Left hindlimb (tissue), 1 donor: ENCODE results near the gene NUP188.

ENCODE experiments used
- DNase-seq: peaks from one replicate; pipeline ENCODE4 v3.0.0-alpha.2; 2018

Gene NUP188, protein sequence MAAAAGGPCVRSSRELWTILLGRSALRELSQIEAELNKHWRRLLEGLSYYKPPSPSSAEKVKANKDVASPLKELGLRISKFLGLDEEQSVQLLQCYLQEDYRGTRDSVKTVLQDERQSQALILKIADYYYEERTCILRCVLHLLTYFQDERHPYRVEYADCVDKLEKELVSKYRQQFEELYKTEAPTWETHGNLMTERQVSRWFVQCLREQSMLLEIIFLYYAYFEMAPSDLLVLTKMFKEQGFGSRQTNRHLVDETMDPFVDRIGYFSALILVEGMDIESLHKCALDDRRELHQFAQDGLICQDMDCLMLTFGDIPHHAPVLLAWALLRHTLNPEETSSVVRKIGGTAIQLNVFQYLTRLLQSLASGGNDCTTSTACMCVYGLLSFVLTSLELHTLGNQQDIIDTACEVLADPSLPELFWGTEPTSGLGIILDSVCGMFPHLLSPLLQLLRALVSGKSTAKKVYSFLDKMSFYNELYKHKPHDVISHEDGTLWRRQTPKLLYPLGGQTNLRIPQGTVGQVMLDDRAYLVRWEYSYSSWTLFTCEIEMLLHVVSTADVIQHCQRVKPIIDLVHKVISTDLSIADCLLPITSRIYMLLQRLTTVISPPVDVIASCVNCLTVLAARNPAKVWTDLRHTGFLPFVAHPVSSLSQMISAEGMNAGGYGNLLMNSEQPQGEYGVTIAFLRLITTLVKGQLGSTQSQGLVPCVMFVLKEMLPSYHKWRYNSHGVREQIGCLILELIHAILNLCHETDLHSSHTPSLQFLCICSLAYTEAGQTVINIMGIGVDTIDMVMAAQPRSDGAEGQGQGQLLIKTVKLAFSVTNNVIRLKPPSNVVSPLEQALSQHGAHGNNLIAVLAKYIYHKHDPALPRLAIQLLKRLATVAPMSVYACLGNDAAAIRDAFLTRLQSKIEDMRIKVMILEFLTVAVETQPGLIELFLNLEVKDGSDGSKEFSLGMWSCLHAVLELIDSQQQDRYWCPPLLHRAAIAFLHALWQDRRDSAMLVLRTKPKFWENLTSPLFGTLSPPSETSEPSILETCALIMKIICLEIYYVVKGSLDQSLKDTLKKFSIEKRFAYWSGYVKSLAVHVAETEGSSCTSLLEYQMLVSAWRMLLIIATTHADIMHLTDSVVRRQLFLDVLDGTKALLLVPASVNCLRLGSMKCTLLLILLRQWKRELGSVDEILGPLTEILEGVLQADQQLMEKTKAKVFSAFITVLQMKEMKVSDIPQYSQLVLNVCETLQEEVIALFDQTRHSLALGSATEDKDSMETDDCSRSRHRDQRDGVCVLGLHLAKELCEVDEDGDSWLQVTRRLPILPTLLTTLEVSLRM (N-terminal part only)

DNA sequence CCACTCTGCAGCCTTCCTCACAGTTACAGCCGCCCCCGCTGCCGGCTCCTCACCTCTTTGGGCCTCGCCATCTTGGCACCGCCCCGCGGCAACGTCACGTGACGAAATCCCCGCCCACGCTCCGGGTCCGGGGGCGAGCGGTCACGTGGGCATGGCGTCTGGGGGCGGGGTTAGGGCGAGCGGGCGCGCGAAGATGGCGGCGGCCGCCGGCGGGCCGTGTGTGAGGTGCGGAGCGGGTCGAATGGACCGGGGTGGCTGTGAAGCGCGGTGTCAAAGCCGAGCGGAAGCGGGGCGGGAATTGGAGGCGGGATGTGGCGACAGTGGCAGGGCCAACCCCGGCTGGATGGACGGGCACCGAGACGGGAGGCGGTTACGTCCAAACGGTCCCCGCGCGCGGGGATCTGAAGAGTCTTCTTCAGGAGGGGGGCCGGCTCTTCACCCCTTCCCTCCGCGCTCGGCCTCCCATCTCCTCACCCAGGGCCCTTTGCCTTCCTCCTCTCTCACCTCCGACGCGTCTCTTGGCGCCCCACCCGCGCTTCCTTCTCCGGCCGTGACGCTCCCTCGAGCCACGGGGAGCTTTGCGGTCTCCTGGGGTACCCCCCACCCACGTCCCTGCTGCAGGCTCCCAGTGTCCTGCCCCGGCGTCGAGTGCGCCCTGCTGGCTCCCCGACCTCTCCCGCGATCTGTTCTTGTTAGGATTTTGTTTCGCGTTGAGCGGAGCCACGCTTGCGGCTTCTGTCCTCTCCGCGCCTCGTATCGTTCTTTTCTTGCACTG, at the start of gene NUP188, which contains the start of gene DOLK:
Gene NUP188, plus strand, starts transcription at position 173 of the 775 bp plus-strand sequence. Its CDS starts 21 bp downstream, at position 194.
Gene DOLK, minus strand, starts transcription at position 77 of the 775 bp plus-strand sequence. CDS start 300 bp downstream, outside the sequence.
- peak; percentile 96 for DNase-seq

DNA sequence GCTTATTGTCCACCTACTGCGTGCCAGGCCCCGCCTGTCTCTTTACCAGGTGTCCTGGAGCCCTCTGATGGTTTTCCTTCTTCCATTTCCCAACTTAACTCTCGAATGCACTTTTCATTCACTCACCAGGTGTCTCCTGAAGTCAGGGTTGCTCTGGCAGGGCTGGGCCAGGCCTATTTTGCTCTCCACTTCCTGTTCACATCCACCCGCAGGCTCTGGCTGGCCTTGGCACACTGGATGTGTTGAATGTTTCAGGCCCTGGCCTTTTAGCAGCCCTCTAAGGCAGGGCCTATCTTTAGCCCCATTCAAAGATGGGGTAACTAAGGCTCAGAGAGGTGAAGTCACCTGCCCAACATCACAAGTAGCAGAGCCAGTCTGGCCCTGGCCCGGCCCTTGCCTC, 49.1 kb upstream of the NUP188 start:
- no peak for DNase-seq

DNA sequence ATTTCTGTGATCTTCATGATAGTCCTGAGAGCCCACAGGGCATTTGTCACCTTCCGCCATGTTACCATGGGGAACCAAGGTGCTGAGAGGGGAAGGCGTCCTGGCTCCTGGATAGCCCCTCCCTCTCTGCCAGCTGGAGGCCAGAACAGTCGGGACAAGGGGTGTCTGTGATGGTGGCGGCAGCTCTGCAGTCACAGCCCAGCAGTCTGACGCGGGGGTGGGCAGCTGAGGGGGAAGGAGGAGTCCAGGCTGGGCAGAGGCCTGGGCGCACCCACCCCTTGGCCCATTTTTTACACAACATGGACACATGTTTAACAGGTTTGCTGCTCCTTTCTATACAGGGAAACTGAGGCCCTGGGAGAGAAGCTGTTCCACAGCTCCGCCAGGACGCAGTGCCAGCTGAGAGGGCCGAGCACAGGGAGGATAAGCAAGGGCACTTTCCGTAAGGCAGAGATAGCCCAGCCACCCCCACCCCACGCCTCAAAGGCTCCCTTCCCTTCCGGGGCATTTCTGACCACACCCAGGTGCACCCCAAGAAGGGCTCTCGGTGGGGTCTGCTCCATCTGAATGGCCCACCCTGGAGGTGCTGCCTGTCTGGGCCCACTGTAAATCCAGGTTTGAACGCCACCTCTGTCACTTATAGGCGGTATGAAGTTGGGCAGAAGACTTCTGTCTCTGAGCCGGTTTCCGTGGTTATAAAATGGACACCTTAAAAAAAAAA, 48.5 kb upstream of the NUP188 start:
- no peak for DNase-seq

DNA sequence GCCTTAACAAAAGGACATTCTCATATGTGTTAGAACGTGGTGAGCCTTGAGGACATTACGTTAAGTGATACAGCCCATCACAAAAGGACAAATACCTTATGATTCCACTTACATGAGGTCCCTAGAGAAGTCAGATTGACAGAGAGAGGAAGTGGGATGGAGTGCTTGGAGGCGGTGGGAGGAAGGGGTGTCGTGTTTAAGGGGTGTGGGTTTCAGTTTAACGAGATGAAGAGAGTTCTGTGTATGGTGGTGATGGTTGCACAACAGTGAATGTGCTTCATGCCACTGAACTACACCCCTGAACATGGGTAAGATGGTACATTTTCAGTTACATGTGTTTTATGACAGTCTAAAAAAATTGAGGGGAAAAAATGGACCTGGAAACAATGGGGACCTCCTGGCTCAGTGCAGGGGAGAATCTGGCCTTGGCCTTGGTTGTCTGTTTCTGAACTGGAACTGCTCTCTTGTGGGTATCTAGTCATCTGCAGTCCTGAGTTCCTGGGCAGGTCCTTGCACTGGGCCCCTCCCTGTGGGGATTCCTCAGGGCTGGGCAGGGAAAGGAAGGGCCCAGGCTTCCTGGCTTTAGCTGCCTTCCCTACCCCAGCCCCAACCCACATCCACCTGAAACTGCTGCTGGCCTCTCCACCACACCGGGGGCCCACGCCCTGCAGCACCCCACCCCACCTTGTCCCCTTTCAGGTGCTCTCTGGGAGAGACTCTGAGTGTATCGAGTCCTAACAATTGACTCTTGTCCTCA, 47.8 kb upstream of the NUP188 start:
- DNase-seq, result no peak

DNA sequence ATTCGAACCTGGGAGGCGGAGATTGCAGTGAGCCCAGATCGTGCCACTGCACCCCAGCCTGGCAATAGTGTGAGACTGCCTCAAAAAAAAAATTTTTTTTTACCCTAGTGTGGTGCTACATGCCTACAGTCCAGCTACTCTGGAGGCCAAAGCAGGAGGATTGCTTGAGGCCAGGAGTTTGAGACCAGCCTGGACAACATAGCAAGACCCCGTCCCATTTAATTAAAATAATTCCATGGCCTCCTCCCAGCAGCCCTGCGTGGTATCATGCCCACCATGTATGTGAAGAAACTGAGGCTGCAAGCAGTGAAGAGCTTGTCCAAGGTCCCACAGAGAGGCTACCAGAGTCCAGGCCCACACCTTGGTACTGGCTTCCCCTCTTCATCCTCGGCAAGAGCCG, 46.1 kb upstream of the NUP188 start:
- DNase-seq, result no peak

DNA sequence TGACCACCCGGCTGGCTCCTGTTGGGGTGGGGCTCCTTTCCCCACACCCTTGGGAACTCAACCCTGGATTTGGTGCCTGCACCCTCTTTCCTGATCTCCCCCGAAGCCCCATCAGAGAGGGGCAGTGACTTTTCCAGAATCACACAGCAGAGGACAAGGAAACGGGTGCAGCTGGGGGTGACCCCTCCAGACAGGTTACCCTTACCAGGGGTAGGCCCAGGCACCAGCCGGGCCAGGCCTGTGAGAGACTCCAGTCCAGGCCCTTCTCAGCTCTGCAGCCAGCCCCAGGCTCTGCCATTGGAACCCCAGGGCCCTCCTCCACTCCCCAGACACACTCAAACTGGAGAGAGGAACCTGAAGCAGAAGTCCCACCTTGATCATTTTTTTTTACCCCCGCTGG, 45.7 kb upstream of the NUP188 start:
- no peak for DNase-seq

DNA sequence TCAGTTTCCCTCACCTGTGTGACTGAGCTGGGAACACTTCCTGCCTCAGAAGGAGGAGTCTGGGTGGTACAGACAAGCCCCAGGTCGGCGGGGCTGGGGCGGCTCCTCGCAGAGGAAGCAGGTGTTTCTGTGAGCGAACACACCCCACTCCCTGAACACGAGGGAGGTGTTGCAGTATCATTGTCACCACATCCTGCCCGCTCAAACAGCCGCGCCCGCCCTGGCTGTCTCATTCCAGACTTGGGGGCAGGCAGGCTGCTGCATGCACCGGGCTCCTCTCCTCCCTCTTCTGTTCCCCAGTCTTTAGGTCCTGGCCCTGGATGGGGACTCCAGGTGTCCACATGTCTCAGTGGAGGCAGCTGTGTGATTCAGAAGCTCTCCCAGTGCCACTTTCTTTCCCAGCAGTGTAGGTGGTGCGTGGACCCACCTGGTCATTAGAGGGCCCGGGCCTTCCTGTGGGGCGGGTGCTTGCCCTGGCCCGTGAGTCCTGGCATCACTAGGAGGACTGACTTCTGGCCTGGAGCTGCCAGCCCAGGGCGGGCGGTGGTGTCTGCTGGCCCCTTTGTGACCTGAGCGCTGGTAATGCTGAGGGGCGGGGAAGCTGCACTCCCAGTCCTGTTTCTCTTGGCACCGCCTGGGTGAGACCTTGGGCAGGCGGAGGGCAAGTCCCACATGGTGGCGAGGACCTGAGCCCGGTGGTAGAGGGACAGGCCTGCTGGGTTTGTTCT, 45.0 kb upstream of the NUP188 start:
- no peak for DNase-seq

DNA sequence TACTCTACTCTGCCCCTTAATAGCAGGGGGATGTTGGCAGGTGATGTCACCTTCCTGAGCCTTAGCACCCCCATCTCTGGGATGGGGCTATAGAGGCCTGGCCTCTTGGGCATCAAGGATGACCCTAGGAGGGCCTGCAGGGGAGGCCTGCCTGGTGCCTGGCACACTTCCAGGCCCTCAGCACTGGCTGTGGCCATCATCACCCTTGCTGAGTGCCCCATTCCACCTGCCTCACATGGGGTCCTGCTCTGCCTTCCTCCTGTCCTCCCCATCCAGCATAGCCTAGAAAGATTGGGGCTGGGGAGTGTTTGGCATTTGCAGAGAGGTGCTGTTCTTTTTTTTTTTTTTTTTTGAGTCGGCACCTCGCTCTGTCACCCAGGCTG, 44.4 kb upstream of the NUP188 start:
- DNase-seq, result no peak

DNA sequence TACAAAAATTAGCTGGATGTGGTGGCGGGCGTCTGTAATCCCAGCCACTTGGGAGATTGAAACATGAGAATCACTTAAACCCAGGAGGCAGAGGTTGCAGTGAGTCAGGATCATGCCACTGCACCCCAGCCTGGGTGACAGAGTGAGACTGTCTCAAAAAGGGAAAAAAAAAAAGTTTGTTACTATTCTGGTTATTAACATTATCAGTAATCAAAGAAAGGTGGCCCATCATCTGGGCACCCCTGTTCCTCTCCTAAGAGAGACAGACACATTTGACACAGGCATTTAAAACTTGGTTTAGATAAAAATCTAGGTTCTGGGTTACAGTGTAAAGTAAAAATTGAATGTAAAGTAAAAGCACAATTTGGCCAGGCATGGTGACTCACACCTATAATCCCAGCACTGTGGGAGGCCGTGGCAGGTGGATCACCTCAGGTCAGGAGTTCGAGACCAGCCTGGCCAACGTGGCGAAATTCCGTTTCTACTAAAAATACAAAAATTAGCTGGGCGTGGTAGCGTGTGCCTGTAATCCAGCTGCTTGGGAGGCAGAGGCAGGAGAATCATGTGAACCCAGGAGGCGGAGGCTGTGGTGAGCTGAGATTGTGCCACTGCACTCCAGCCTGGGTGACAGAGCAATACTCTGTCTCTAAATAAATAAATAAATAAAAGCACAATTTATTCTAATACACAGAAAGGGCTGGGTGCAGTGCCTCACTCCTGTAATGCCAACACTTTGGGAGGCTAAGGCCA, 43.5 kb upstream of the NUP188 start:
- no peak for DNase-seq

DNA sequence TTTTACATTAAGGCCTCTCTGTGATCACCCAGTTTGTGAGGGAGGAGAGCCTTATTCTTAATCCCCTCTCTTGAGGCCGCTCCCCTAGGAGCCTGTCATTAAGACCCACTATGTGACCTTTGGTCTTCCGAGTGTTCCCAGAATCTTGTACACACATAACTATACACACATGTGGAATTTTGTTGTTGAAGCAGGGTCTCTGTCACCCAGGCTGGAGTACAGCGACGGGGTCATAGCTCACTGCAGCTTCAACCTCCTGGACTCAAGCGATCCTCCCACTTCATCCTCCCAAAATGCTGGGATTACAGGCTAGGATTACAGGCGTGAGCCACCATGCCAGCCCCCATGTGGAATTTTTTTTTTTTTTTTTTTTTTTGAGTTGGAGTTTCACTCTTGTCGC, 41.5 kb upstream of the NUP188 start:
- DNase-seq, result no peak

DNA sequence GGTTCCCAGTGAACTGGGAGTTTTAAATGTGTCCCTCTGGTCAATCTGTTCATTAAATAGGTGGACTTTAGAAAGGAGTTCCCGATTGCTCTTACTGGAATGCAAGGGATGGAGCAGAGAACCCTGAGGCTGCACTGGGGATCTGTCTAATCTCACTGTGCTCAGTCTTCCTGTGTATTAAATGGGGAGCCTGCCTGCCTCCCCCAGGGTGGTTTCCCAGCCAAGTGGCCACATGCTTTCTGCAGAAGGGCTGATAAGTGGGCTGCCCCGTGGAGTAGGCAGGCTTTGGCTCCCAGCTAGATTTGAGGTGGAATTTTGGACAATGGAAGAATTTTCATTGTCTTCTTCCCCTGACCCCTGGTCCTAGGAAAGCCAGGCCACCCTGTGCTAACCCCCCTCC, 40.8 kb upstream of the NUP188 start:
- DNase-seq, result no peak

DNA sequence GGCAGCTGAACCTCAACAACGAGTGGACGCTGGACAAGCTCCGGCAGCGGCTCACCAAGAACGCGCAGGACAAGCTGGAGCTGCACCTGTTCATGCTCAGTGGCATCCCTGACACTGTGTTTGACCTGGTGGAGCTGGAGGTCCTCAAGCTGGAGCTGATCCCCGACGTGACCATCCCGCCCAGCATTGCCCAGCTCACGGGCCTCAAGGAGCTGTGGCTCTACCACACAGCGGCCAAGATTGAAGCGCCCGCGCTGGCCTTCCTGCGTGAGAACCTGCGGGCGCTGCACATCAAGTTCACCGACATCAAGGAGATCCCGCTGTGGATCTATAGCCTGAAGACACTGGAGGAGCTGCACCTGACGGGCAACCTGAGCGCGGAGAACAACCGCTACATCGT, 39.1 kb upstream of the NUP188 start:
- peak; percentile 14 for DNase-seq

DNA sequence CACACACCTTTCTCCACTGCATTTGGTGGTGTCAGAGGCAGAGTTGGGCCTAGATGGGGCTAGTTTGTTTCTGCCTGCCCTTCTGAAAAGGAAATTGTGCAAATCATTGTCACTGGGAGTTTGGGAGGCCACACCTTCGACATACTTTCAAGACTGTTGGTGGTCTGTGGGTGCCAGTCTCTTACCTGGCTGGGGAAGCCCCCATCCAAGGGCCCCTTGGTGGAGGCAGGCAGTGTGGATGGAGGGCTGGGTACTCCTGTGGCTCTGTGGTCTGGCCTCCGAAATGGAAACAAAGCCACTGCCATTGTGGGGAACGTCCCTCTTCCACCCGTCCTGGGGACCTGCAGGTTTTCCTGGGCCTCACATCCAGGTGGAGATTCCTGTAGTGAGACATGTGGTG, 37.6 kb upstream of the NUP188 start:
- DNase-seq, result peak; percentile 18

DNA sequence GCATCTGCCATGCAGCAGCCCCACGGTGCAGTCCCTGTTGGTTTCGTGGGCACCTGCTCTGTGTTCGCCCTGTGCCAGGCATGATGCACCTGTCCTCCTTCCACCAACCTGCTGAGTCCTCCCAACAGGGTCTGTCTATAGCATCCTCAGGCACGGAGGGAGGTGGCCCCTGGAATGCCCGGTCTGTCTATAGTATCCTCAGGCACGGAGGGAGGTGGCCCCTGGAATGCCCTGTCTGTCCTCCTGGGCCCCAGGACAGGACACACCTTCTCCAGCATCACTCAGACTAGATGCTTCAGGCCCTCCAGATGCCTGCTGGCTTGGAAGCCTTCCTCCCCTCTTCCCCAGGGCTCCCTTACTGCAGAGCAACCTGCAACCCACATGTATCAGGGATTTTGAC, 36.6 kb upstream of the NUP188 start:
- DNase-seq, result peak; percentile 31

DNA sequence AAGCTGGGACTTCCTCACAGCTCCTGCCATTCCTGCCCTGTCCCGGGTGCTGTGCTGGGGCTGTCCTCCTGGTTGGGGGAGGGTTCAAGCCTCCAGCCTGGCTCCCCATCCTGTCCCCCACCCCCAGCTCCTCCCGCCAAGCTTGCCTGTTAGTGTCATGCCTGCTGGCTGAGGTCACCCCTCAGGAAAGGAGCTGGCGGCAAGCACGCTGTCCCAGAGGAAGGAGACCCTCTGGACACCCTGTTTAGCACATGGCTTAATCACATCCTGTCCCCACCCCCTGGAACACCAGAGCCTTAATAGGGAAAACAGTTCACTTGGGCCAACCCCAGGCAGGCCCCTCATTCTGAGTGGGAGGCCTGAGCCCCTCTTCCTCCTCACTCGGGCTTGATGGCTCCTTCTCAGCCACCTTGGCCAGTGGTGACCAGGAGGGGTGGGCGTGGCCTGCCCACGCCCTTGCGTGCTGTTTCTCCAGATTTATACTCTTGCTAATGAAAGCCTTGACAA, 35.9 kb upstream of the NUP188 start:
- peak; percentile 72 for DNase-seq

DNA sequence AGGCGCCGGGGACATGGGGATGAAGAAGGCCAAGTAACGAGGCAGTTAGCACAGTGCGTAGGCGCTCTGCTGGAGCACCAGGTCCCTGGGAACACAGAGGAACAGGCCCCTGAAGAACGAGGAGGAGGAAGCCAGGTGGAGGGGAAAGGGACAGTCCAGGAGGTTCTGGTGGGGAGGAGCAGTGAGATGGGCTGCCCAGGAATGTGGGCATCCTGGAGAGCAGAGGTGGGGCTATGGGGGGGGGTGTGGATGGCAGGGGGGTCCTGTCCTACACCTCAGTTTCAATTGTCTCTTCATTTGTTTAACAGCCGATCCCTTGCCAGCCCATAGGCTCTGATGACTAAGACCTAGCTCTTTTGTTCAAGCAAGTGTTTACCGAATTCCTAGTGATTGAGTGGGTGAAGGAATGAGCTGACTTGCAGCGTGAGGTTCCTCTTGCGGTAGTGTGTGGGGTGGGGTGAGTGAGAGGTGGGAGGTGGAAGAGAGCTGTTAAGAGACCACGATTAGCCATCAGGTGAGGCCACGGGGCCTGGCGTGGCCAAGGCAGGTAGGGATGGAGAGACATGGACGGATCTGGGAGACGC, 35.1 kb upstream of the NUP188 start:
- peak; percentile 32 for DNase-seq

DNA sequence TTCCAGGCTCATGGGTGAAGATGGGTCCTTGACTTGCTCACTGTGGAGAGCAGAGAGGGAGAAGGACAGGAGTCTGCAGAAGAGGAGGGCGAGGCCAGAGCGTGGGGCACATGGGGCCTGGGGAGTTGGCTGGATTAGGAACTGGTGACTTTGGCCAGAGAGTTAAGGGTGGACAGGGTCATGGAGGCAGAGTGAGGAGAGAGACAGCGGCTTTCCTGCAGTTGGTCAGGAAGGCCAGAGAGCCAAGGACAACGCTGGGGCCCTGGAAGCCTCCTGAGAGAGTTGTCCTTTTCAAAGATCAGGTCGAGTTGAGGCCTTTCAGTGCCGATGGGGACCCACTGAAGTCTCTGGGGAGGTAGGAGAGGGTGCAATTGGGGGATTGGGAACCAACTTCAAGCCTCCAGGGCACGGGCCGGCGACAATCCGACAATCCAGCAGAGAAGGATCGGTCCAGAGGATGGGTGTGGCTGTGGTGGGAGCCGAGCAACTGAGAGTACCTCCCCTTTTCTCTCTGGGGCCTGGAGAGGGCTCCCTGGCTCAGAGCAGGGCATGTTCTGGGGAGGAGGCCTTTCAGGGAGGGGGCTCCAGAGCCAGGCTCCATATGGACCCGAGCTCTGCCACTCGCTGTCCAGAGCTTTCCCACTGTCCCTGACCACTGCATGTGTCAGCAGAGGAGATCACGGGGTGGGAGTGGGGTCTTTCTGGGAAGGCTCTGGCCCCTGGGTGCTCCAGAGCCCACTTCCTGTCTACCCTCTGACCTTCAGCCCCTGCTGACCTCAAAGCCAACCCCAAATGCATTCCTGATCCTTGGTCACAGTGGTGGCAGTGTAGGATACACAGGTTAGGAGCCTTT, 34.2 kb upstream of the NUP188 start:
- no peak for DNase-seq
